ENCODE measurements around the gene CNTNAP5.

CNTNAP5 gene

DNA sequence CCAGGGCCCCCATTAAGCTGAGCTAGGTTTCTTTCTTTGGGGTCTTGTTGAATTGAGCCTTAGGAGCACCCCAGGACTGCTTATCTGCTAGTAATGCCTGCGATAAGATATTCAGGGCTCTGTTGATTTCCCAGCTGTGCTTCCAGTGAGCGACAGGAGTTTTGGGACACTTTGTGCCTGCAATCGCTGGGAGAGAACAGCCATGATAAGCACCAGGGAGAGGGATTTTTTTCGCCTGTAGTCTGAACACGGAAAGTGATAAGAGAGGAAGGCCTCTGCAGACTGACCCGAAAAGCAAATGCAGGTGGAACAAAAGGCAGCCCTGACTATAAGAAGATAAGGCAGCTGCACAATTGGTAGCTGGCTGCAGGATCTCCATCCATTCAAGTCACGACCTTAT lies 244.3 kb downstream of the CNTNAP5 start:
- DNase-seq (ENCODE audit: low spot score): no peak

DNA sequence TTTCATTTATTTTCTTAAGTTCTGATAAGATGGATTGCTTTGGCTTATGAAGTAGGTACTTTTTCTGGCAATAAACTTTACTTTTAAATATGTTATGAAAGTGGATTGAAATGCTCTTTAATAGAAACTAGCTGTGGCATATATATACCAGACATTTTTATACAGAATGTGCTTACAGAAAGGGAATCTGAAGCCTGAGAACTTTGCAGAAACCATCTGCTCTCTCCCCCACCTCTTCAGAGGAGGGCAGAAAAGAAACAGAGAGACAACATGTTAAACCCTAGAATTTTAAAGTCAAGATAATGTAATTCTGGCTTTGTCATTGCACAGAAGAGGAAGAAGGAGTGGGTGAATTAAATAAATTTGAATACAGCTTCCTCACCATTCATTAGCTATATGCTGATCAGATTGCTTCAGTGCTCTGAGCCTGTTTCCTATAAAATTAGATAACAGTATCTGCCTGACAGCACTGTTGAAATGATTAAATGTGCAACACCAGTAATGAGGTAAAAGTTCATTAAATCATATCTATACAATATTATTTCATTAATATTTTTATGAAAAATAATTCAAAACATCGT lies 247.3 kb downstream of the CNTNAP5 start:
- DNase-seq (ENCODE audit: low spot score): no peak

DNA sequence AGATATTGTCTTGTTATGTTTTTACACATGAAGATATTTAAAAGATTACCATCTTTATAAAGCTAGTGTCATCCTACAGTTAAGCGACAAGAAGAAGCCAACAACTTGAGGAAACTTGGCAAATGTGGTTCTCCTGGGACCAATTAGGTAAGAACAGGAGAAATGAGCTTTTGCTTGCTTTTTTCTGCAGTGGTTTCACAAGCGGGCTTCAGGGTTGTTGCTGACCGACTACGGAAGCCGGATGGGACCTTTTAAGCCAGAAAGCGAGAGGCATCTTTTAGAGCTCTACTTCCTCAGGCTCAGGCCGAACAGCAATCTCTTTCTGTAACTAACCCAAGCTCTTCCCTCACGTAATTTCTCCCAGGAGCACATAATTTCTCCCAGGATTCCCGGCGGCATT lies 256.5 kb downstream of the CNTNAP5 start:
- no peak for DNase-seq (ENCODE audit: low spot score)

DNA sequence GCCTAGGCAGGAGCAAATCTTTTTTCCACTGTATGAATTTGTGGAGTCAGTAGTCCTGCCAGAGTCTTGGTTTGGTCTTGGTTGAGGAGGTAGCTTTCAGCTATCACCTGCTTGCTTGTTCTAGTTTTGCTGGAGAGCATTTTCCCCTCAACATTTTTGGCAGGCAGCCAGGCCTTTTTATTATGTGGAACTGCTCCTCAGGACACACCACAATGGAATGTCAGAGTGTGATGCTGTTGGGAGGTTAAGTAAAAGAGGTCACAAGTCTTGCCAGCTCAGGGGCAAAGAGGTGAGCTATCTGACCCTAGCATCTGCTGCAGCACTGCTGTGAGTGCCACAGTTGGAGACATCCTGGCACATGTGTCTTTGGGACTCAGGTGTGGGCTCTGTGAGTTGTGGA lies 258.0 kb downstream of the CNTNAP5 start:
- DNase-seq (ENCODE audit: low spot score): no peak

DNA sequence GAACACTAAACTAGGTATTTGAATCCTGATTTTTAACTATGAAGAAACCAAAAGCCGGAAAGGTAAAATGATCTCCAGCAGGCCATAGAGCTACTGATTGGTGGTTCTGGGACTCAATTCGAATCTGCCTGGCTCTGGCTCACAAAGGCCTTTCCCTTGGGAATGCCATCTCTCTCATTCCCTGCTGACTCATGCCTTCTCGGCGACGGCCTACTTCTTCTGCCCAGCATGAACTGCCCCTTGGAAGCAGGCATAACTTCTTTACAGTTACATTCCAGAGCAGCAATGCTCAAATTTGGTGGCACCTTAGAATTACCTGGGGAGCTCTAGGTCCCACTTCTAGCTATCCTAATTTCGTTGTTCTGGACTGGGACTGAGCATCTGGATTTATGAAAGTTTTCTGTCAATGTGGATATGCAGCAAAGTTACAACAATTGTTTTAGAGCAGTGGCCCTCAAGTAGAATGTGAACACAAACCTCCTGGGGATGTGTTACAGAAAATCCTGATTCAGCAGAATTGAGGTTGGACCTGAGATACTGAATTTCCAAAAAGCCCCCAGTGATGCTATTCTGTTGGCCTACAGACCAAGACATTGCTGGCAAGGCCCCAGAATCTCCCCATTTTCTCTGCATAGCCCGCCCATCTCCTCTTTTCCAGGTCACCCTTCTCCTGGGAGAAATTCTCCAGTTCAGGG lies 261.1 kb downstream of the CNTNAP5 start:
- no peak for DNase-seq (ENCODE audit: low spot score)

DNA sequence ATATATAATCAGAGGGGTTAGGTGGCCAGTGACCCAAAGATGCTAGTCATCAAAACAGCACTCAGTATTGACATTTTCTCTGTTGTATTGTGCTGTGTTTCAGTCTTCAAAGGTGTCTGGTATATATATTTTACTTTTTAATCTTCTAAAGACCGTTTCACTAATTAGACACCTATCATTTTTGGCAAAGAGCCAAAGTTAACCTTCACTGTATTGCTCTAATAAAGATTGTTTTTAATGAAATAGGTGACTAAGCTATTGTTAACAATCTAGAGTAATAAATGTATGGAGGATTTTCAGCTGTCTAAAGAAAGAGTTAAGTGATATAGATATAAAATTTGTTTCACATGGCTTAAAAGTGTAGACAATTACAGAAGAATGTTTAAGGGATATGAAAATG lies 264.0 kb downstream of the CNTNAP5 start:
- no peak for DNase-seq (ENCODE audit: low spot score)

DNA sequence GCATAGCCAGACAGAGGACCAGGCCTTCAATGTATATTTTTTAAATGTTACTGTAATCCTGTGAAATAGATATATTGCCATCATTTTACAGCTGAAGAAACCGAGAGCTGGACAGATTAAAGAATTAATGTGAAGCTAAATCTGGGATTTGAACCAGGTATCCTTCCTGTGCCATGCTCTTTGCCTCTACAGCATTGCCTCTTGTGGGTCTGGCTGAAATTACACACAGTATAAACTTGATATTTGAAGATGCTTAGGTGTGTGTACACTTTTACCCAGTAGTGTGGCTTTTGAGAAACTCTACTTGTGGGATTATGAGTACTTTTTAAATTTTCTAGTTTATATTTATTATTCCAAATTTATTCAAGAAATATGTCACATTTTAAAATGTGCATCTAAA lies 264.5 kb downstream of the CNTNAP5 start:
- no peak for DNase-seq (ENCODE audit: low spot score)

DNA sequence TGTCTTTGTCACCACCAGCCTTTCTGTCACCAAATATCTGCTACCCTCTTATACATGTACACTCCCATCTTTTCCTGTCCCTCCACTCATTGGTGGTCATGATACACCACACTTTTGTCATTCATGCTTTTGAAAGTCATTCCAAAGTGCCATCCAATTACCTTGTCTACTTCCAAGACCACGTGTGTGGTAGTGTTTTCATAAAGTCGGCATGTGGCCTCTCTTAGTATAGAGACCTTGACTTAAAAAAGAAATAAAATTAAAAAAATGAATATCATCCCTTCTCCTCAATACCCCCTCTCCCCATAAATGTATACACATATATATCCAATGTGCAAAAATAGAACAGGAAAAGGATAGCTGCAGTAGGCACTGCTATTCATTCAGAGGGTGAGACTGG lies 271.4 kb downstream of the CNTNAP5 start:
- no peak for DNase-seq (ENCODE audit: low spot score)

DNA sequence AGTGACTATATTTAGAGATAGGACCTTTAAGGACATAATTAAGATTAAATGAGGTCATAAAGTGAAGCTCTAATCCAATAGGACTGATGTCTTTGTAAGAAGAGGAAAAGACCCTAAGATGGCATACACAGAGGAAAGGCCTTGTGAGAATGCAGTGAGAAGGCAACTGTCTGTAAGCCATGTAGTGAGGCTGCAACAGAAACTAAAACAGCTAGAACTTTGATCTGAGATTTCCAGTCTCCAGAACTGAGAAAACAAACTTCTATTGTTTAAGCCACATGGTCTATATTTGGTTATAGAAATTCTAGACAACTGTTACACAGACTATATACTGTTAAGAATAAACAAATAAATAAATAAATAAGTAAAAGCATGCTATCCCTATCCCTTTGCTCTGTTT lies 276.8 kb downstream of the CNTNAP5 start:
- DNase-seq (ENCODE audit: low spot score): no peak

DNA sequence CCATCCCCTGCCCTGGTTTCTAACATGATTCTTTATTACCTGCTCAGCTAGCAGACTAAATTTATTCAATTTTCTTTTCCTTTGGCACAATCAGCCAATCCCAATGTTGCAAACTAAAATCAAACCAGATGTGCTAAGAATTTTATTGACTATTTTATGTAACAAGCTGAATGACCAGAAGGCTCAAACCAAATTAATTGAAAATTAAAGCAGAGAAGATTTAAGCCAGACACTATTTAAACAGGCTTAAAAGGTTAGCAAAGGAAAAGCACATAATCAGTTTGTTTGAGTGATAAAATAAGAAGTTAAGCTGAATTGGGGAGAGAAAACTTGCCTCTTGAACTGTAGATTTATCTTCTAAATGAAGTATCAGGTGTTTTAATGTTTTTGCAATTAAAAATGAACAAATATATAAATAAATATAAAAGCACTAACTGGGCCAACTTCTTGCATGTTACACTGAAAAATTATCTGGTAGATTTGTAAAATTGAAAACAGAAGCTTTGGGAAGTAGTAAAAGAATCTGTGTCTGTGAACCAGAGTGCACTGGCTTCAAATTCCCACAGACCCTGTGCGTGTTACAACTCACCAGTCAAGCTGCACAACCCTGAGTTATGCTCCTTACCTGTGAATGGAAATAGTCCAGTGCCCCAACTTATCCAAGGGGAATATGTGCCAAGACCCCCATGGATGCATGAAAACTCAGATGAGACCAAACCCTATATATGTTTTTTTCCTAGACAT lies 283.4 kb downstream of the CNTNAP5 start:
- no peak for DNase-seq (ENCODE audit: low spot score)

DNA sequence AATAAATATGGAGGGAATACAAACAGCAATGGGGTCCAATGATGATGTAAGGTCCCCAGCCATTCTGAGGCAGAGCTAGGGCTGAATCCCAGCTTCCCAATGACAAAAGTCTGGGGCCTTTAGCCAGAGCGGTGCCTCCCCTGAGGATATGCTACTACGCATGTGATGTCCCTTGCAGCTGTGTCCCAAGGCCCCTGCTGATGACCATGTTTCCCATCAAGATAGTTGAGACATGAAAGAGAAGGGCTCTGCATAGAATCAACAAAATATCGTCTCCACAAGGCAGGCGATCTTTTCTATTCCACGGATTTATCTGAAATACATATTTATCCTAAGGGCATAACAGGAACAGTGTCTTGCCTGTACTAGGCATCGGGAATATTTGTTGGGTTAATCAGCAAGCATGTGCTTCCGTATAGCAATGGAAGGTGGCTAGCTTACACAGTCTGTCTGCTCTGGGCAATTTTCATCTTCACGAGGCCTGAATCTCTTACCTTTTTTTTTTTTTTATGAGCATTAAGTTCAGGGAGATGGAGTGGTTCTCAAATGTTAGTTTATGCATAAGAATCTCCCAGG lies 284.6 kb downstream of the CNTNAP5 start:
- DNase-seq (ENCODE audit: low spot score): no peak

DNA sequence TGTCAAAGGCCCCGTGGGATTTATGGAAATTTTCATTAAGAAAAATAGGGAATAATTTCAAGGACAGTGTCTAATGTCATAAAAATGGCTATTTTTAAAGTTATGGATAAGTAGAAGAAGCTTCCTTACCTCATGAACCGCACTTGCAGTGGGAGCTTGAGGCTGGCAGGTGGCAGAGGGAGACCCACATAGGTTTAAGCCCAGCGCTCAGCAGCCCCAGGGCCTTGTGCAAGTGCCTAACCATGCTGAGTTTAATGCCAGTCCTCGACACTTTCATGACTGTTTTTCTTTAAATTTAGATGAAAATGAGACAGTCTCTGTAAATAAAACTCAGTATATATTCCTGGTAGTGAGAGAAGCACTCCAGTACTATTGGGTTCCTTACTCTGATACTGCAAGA lies 285.6 kb downstream of the CNTNAP5 start:
- no peak for DNase-seq (ENCODE audit: low spot score)

DNA sequence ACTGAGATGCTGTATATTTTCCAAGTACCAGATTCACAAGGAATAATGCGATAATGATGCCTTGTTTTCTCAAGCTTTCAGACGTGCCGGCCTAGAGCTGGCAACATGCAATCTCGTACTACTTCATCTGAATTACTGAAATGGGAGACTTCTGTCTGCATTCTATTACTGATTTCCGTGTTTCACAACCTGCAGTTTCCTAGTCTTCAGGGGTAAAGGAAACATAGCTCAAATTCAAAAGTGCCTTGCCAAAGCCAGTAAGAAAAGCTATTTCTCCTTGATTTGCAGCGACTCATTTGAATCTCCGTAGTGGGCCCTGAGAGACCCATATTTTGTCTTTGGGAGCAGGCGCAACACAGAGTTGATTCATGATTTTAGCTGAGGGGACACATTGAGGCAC lies 289.0 kb downstream of the CNTNAP5 start:
- no peak for DNase-seq (ENCODE audit: low spot score)

DNA sequence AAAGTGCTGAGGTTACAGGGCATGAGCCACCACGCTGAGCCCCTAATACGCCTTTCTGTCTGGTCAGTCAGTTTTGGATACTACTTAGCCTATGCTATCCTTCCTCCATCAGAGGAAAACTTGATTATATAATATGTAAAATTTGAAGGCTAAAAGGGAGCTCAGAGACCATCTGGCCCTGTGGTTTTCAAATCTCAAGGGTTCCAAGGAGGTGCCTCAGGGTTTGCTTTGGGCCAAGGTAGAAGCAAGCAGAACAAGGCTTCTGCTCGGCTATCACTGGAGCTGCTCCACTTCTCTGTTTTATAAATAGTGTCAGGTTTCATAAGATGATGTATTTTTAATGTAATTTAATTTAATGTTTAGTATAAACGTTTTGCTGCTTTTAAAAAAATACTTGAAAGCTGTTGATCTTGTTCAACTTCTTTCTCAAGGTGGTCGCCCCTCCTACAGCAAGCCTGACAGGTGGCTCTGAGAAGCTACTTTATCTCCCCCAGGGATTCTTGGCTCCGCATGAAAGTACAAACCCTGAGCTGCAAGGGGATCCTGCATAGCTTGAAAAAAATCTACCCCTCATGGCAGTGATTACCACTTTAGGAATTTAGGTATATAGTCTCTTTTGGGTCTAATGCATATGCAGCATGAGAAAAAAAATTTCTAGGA lies 290.3 kb downstream of the CNTNAP5 start:
- no peak for DNase-seq (ENCODE audit: low spot score)

DNA sequence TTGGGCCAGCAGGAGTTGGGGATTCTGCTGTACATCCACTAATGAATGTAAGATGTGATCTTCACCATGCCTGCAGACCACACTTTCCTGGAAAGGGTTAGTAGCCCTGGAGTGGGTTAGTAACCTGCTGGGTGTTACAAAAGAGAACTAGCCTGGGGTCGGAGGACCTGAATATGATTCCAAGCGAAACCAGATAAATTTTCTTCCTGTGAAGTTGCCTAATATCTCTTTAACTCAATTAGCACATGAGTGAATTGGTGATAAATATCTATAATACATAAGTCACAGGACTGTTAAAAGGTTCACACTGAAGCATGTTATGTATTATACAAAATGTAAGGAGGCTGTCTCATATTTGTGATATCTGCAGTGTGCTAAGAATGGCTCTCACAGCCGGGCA lies 291.0 kb downstream of the CNTNAP5 start:
- no peak for DNase-seq (ENCODE audit: low spot score)

DNA sequence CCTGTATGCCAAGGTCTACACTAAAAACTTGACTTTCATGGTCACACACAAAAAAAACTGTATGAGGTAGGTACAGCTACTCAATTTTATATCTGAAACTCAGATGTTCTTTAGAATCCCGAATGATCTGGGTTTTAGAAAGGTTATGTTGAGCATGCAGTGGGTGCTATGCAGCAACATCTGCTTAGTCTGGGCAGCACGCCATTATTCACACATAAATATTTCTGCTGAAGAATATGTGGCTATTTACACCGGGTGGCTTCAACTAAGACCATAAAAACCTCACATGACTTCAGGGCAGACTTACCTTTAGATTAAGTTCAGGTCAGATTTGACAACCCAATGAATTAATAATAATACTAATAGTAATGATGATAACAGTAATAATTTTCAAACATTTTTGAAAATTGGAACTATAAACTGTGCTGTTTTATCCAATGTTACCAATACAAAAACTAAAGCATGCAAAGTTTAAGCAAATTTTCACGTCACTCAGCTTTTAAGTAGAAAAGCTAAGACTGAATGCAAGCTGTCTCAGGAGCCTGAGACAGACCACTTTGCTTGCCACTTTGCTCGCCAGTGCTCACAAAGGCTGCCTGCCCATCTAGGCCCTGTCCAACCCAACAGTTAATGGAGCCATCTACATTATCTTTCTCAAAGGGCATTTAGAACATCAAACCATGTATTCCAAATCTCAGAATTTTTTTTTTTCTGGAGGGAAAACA lies 292.0 kb downstream of the CNTNAP5 start:
- DNase-seq (ENCODE audit: low spot score): no peak

DNA sequence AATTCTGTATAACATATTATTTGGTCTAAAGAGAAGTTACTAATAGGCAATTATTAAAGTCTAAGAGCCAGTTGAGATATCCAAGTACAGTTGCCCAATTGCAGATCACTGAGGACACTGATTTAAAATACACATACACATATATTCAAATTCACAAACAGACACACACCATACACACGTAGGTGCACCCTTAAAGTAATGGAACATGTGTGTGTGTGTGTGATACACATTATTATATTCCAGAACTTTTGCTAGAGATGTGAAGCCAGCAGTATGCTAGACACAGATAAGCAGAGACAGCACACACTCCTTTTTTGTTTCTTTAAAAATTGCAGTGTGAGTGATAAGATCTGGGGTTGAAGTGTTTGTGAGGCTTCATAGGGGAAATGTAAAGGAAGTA lies 292.5 kb downstream of the CNTNAP5 start:
- DNase-seq (ENCODE audit: low spot score): no peak

DNA sequence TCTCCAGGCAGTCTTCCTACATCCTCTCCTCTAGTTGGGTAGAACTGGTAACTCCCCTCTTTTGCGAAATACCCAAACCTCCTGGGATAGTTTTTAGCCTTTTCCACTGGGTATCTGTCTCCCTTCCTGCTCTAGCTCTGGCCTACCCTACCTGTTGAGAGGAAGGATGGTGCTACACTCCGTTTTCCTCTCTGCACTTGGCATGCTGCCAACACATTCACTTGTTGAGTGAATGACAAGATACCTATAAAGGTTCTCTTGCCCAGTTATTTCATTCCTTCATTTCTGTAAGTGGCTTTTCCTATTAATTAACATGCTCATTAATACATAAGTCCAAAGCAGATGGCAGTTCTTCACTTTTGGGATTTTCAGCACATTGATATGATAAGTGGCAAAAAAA lies 293.8 kb downstream of the CNTNAP5 start:
- DNase-seq (ENCODE audit: low spot score): peak; percentile 2

DNA sequence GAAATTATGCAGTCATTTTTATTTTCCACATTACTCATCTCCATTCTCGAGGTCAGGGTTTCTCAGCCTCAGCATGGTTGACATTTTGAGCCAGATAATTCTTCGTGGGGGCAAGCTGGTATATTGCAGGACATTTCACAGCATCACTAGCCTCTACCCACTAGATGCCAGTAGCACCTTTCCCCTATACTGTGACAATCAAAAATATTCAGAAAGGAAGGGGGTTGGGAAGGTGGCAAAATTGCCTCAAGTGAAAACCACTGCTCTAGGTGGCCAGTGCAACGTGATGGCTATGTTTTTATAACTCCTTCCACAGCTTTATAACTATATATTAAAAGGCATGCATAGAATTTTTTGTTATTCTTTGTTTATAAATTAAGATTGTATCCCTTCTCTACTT lies 294.5 kb downstream of the CNTNAP5 start:
- DNase-seq (ENCODE audit: low spot score): no peak

DNA sequence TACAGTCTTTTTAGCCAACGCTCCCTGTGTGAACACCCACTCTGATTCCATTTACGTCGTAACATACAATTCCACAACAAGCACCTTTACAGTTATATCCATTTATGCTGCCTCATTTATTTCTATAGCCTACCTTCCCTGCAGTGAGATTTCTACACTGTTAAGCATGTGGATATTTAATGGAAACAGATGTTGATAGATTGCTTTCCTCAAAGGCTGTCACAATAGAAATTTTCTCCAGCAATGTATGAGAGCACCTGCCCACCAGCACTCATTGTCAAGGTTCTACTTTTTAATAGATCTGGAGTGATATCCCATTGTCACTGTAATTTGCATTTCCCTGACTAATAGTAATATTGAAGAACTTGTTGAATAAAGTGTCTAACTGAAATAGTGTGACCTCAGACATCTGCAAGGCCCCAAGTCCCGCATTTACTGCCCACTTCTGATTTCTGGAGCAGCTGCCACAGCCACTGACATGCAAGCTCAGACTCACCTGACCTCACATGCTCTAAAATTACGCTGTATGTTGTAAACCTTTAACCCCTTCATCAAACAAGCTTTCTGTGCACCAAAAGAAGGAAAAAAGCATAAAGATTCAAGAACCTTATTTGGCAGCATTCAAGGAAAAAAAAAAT lies 295.1 kb downstream of the CNTNAP5 start:
- no peak for DNase-seq (ENCODE audit: low spot score)

DNA sequence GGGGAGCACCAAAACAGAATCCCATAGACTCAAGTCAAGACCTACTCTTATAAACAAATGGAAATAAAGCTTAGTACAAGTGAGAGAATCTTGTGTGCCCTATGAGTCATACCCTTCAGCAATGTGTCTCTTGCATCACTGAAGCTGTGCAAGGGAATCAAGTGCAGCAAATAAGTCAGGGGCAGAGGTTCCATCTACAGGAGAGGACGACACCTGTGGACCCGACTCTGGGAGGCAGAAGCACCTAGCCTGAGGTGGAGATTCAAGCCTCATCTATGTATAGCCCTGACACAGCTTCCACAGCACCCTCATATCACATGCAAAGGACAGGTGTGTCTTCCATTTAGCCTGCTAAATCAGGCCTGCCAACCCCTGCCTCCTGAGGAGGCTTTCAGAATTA lies 298.2 kb downstream of the CNTNAP5 start:
- no peak for DNase-seq (ENCODE audit: low spot score)
